A549 (cell line): ENCODE data around the gene MAPK8IP3.

Source experiments
- BHLHE40 ChIP-seq: IDR thresholded peaks from 2 replicates; pipeline ENCODE4 v1.6.1; 2012; ENCODE audit warnings: low read depth, low read length, inconsistent platforms
- CTCF ChIP-seq: fragments of >200 bp; sonication (Bioruptor Twin); formaldehyde crosslinking; IDR thresholded peaks from 3 replicates; pipeline ENCODE4 v1.5.1; 2016
- FOXS1 ChIP-seq: fragments of 250-450 bp; sonication (Bioruptor Pico); IDR thresholded peaks from 2 replicates; pipeline ENCODE4 v1.5.0; 2020; ENCODE audit warnings: mild to moderate bottlenecking, moderate library complexity
- HOXA7 ChIP-seq: fragments of 250-450 bp; sonication (Bioruptor Pico); IDR thresholded peaks from 2 replicates; pipeline ENCODE4 v1.5.0; 2020; ENCODE audit warnings: mild to moderate bottlenecking, moderate library complexity
- POLR2A ChIP-seq: IDR thresholded peaks from 2 replicates; pipeline ENCODE4 v1.6.1; 2012; ENCODE audit warnings: mild to moderate bottlenecking, low read length
- ZC3H11A ChIP-seq: fragments of 450-650 bp; IDR thresholded peaks from 2 replicates; pipeline ENCODE4 v1.6.1; 2014; ENCODE audit warnings: antibody characterized with exemption, mild to moderate bottlenecking
- TF ChIP-seq, protein P1 (sequence below): fragments of 450-650 bp; IDR thresholded peaks from 2 replicates; pipeline ENCODE4 v1.6.1; 2014; ENCODE audit warnings: antibody characterized with exemption

- TF ChIP-seq CTCF (no peak), ZC3H11A (no peak), FOXS1 (no peak), POLR2A (no peak), HOXA7 (CRISPR knock-in tag) (no peak), BHLHE40 (no peak)
- TF ChIP-seq, protein P1, sequence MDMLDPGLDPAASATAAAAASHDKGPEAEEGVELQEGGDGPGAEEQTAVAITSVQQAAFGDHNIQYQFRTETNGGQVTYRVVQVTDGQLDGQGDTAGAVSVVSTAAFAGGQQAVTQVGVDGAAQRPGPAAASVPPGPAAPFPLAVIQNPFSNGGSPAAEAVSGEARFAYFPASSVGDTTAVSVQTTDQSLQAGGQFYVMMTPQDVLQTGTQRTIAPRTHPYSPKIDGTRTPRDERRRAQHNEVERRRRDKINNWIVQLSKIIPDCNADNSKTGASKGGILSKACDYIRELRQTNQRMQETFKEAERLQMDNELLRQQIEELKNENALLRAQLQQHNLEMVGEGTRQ: no peak
These were observed 25.6 kb upstream of the MAPK8IP3 start for GRCh38 chr16:1680361-1680760.
